BLaER1 treated with 17β-estradiol and CSF1 and Interleukin-3, amounts not matched to agents 10 nM and 100 nM (cell line): ENCODE measurements around the gene CCDC136.
A peak's percentile ranks its signal among the peaks of the same experiment; 100 is the strongest.

Experiments used
- H3K27ac ChIP-seq, 11 experiments: shearing (Covaris generic); formaldehyde crosslinking; 2 replicates each; pipeline ENCODE4 v1.8.1; 2022
- H3K27me3 ChIP-seq, 11 experiments: shearing (Covaris generic); formaldehyde crosslinking; 2 replicates each; pipeline ENCODE4 v1.8.1; 2022
- H3K36me3 ChIP-seq, 11 experiments: shearing (Covaris generic); formaldehyde crosslinking; 2 replicates each; pipeline ENCODE4 v1.8.1; 2022
- H3K4me1 ChIP-seq, 10 experiments: shearing (Covaris generic); formaldehyde crosslinking; 2 replicates each; pipeline ENCODE4 v1.8.1; 2022
- H3K4me2 ChIP-seq, 11 experiments: shearing (Covaris generic); formaldehyde crosslinking; 2 replicates each; pipeline ENCODE4 v1.8.1; 2022
- H3K4me3 ChIP-seq, 10 experiments: shearing (Covaris generic); formaldehyde crosslinking; 2 replicates each; pipeline ENCODE4 v1.8.1; 2022
- H3K9ac ChIP-seq, 11 experiments: shearing (Covaris generic); formaldehyde crosslinking; 2 replicates each; pipeline ENCODE4 v1.8.1; 2022
- H3K9me3 ChIP-seq, 11 experiments: shearing (Covaris generic); formaldehyde crosslinking; replicated peaks in 1 of 11; 2 replicates each; pipeline ENCODE4 v1.8.1; 2022
- H4K20me1 ChIP-seq, 11 experiments: shearing (Covaris generic); formaldehyde crosslinking; 2 replicates each; pipeline ENCODE4 v1.8.1; 2022
- Cebpa-rat ChIP-seq, 11 experiments: shearing (Covaris generic); IDR thresholded peaks; 2 replicates each; pipeline ENCODE4 v1.8.1; 2022

CCDC136 gene

GRCh38 chr7:128785738-128786137 lies 6.0 kb upstream of the CCDC136 start:
- H3K4me2 ChIP-seq, result peak overlapping the region in 2 of 11 experiments; percentile 17 to 41; a peak in 2 of 22 replicates
- no peak overlapping the region for H3K9ac ChIP-seq
- no peaks in the 10 kb centered on the region for H3K9me3 ChIP-seq
- TF ChIP-seq Cebpa-rat (IDR thresholded peaks at IDR 0.05), result no peak
- peaks cover 3 to 9% (median 6%) of the 10 kb centered on the region in 10 experiments; a peak in 15 of 20 replicates for H3K4me1 ChIP-seq
- no peak overlapping the region for H3K27ac ChIP-seq
- no peak overlapping the region for H3K4me3 ChIP-seq
- H3K27me3 ChIP-seq, result peaks cover 0 to 8% (median 0%) of the 10 kb centered on the region in 11 experiments; a peak in 5 of 22 replicates
- no peaks in the 10 kb centered on the region for H4K20me1 ChIP-seq
- no peaks in the 10 kb centered on the region for H3K36me3 ChIP-seq

- H3K9ac ChIP-seq, result no peak overlapping the region
- no peak for TF ChIP-seq Cebpa-rat (IDR thresholded peaks at IDR 0.05)
- H3K4me1 ChIP-seq, result peaks cover 23 to 29% (median 27%) of the 10 kb centered on the region in 10 experiments
- H3K4me2 ChIP-seq, result no peak overlapping the region
- no peak overlapping the region for H3K4me3 ChIP-seq
- H3K27ac ChIP-seq, result no peak overlapping the region
- no peaks in the 10 kb centered on the region for H3K36me3 ChIP-seq
- peaks cover 0 to 8% (median 0%) of the 10 kb centered on the region in 11 experiments; a peak in 5 of 22 replicates for H3K27me3 ChIP-seq
- no peaks in the 10 kb centered on the region for H3K9me3 ChIP-seq
- no peaks in the 10 kb centered on the region for H4K20me1 ChIP-seq
These were observed 3.0 kb upstream of the CCDC136 start for GRCh38 chr7:128788446-128789412.

GRCh38 chr7:128790315-128791041 lies 1.3 kb upstream of the CCDC136 start:
- H3K4me1 ChIP-seq, result peaks cover 30 to 44% (median 36%) of the 10 kb centered on the region in 10 experiments
- H3K9ac ChIP-seq, result peak overlapping the region; percentile 66 to 89 (median 81); a peak in 21 of 22 replicates
- H3K36me3 ChIP-seq, result peaks cover 0 to 15% (median 11%) of the 10 kb centered on the region in 11 experiments; a peak in 16 of 22 replicates
- H3K4me3 ChIP-seq, result peak overlapping the region; percentile 73 to 94 (median 84)
- peak overlapping the region; percentile 90 to 99 (median 94) for H3K4me2 ChIP-seq
- no peak for TF ChIP-seq Cebpa-rat (IDR thresholded peaks at IDR 0.05)
- no peaks in the 10 kb centered on the region for H4K20me1 ChIP-seq
- peak overlapping the region; percentile 42 to 75 (median 71); a peak in 19 of 22 replicates for H3K27ac ChIP-seq
- peaks cover 0 to 8% (median 0%) of the 10 kb centered on the region in 11 experiments; a peak in 5 of 22 replicates for H3K27me3 ChIP-seq
- H3K9me3 ChIP-seq, result no peaks in the 10 kb centered on the region

- no peaks in the 10 kb centered on the region for H4K20me1 ChIP-seq
- H3K9me3 ChIP-seq, result no peaks in the 10 kb centered on the region
- peak overlapping the region in 8 of 11 experiments; percentile 42 to 75 (median 70); a peak in 12 of 22 replicates for H3K27ac ChIP-seq
- H3K36me3 ChIP-seq, result peaks cover 0 to 25% (median 17%) of the 10 kb centered on the region in 11 experiments; a peak in 16 of 22 replicates
- peak overlapping the region; percentile 73 to 94 (median 84) for H3K4me3 ChIP-seq
- H3K4me1 ChIP-seq, result peaks cover 30 to 52% (median 37%) of the 10 kb centered on the region in 10 experiments
- TF ChIP-seq Cebpa-rat (IDR thresholded peaks at IDR 0.05), result no peak
- peak overlapping the region; percentile 90 to 99 (median 94) for H3K4me2 ChIP-seq
- peak overlapping the region; percentile 66 to 89 (median 81) for H3K9ac ChIP-seq
- H3K27me3 ChIP-seq, result peaks cover 0 to 8% (median 0%) of the 10 kb centered on the region in 11 experiments; a peak in 5 of 22 replicates
These were observed 182 bp downstream of the CCDC136 start for GRCh38 chr7:128791972-128792327.

- Histone ChIP-seq H3K4me3 (peak overlapping the region in 9 of 10 experiments; percentile 18 to 94 (median 85); a peak in 15 of 20 replicates), H3K4me1 (peaks cover 30 to 52% (median 37%) of the 10 kb centered on the region in 10 experiments), H3K4me2 (peak overlapping the region; percentile 90 to 99 (median 94)), H3K27ac (peak overlapping the region in 2 of 11 experiments; percentile 0 to 28; a peak in 1 of 22 replicates), H3K9ac (peak overlapping the region in 5 of 11 experiments; percentile 5 to 85 (median 41); a peak in 9 of 22 replicates), H4K20me1 (no peaks in the 10 kb centered on the region), H3K36me3 (peaks cover 0 to 31% (median 23%) of the 10 kb centered on the region in 11 experiments; a peak in 16 of 22 replicates), H3K9me3 (no peaks in the 10 kb centered on the region), H3K27me3 (peaks cover 0 to 8% (median 0%) of the 10 kb centered on the region in 11 experiments; a peak in 5 of 22 replicates)
- no peak for TF ChIP-seq Cebpa-rat (IDR thresholded peaks at IDR 0.05)
These were observed 858 bp downstream of the CCDC136 start for GRCh38 chr7:128792471-128793180.

- Histone ChIP-seq H3K36me3 (peaks cover 0 to 32% (median 23%) of the 10 kb centered on the region in 11 experiments; a peak in 16 of 22 replicates), H3K9ac (0 out of 22 replicates have a peak overlapping the region, but pooled peaks of 1 of the 11 experiments have one; percentile 5), H3K27ac (no peak overlapping the region), H3K27me3 (peaks cover 0 to 8% (median 0%) of the 10 kb centered on the region in 11 experiments; a peak in 5 of 22 replicates), H4K20me1 (no peaks in the 10 kb centered on the region), H3K4me1 (peaks cover 30 to 52% (median 37%) of the 10 kb centered on the region in 10 experiments), H3K9me3 (no peaks in the 10 kb centered on the region), H3K4me3 (peak overlapping the region in 1 of 10 experiments; percentile 88; a peak in 2 of 20 replicates), H3K4me2 (peak overlapping the region; percentile 90 to 99 (median 94))
- TF ChIP-seq Cebpa-rat (IDR thresholded peaks at IDR 0.05), result no peak
These were observed 1.4 kb downstream of the CCDC136 start for GRCh38 chr7:128793181-128793547.

GRCh38 chr7:128794020-128794419 lies 2.3 kb downstream of the CCDC136 start:
- H3K4me3 ChIP-seq, result no peak overlapping the region
- H3K9me3 ChIP-seq, result no peaks in the 10 kb centered on the region
- peaks cover 0 to 8% (median 0%) of the 10 kb centered on the region in 11 experiments; a peak in 5 of 22 replicates for H3K27me3 ChIP-seq
- H3K9ac ChIP-seq, result no peak overlapping the region
- H3K4me1 ChIP-seq, result peaks cover 30 to 57% (median 38%) of the 10 kb centered on the region in 10 experiments
- H4K20me1 ChIP-seq, result no peaks in the 10 kb centered on the region
- TF ChIP-seq Cebpa-rat (IDR thresholded peaks at IDR 0.05), result no peak
- 0 out of 22 replicates have a peak overlapping the region, but pooled peaks of 1 of the 11 experiments have one; percentile 7 for H3K27ac ChIP-seq
- peak overlapping the region in 7 of 11 experiments; percentile 30 to 99 (median 94); a peak in 5 of 22 replicates for H3K4me2 ChIP-seq
- peaks cover 0 to 33% (median 23%) of the 10 kb centered on the region in 11 experiments; a peak in 16 of 22 replicates for H3K36me3 ChIP-seq
